ENCODE data around the gene ERBB4. TPM values are rescaled to one million over a fixed set of nuclear protein-coding genes. Genes with fewer than 3 reads are reported as not detected.

The ERBB4 gene
- total RNA-seq, 1 donor from 2014 or later, result 9.9 TPM

DNA sequence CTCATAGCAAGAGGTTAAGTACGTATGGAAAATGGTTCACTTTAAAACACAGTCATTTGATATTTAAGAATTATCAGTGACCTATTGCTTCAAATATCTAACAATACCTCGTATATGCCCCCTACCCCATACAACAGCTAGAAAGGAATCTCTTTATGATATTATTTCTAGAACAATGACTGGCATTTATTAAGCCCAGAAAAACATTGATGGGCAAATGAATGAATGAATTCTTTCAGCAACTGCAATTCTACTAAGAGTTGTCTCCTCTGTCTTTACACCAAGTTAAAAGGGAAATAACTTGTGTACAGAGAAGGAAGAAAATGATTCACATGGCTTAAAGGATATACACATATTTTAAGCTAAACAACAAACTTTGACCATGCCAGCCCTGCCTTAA, 384.7 kb downstream of the ERBB4 start:
- no peak overlapping the region for H3K9ac ChIP-seq (ENCODE audit: low read depth in 1 of 3, low read length in 3 of 3)
- no peaks in the 10 kb centered on the region for H3K9me3 ChIP-seq (ENCODE audit: control insufficient read depth in 3 of 3, low read length in 3 of 3)
- no peaks in the 10 kb centered on the region for H3K27me3 ChIP-seq (ENCODE audit: control insufficient read depth in 3 of 3, insufficient read depth in 3 of 3, low read length in 3 of 3)
- no peak overlapping the region for H3K27ac ChIP-seq (ENCODE audit: low read depth, low read length)
- no peaks in the 10 kb centered on the region for H3K36me3 ChIP-seq (ENCODE audit: control insufficient read depth in 3 of 3, insufficient read depth in 3 of 3, low read length in 3 of 3)
- H3K4me3 ChIP-seq (ENCODE audit: low read length in 3 of 3), result no peak overlapping the region
- no peaks in the 10 kb centered on the region for H3K4me1 ChIP-seq (ENCODE audit: control insufficient read depth in 3 of 3, insufficient read depth in 3 of 3, low read length in 3 of 3)

DNA sequence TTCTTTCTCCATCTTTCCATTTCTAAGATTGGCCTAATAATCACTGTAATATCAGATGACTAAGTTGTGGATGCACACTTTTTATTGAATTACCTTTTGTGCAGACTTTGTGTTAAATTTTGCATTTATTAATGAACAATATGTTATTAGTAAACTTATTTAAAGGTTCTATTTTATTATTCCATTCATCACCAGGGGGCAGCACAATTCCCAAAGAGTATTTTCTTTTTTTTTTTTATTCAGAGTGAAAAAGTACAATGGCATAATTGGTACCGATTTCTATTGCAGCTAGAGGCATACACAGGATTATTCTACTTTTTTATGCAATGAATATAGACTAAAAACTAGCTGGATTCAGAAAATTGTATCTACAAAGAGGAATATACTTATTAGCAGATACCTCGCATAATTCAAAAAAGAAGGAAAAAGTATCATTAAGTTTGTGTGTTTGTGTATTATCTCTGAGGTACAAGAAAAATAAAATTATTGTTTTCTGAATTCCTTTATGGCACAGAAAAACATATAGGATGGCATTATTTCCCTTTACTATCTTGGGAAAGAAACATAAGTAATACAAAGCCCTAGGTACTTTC, 390.6 kb downstream of the ERBB4 start:
- Histone ChIP-seq H3K9ac (ENCODE audit: low read depth in 1 of 3, low read length in 3 of 3) (no peak overlapping the region), H3K4me3 (ENCODE audit: low read length in 3 of 3) (no peak overlapping the region), H3K27ac (ENCODE audit: low read depth, low read length) (no peak overlapping the region), H3K9me3 (ENCODE audit: control insufficient read depth in 3 of 3, low read length in 3 of 3) (no peaks in the 10 kb centered on the region), H3K36me3 (ENCODE audit: control insufficient read depth in 3 of 3, insufficient read depth in 3 of 3, low read length in 3 of 3) (no peaks in the 10 kb centered on the region), H3K27me3 (ENCODE audit: control insufficient read depth in 3 of 3, insufficient read depth in 3 of 3, low read length in 3 of 3) (no peaks in the 10 kb centered on the region), H3K4me1 (ENCODE audit: control insufficient read depth in 3 of 3, insufficient read depth in 3 of 3, low read length in 3 of 3) (no peaks in the 10 kb centered on the region)

DNA sequence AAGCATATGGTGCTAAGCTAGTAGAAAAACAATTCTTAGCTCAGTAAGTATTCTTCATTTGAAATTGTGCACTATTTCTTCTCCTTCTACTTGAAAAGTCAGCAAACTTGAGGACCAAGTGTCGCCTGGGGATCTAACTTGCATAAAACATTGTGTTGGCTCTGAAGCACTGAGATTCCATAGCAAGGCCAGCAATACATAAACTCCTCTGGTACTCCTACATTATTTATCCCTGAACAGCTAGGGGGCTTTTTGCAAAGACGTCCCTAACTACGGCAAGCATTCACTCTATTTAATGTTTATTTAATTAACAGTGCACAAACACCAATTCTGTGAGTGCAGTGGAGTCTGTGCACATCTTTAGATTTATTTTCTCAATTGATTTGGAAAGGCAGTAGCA, 392.2 kb downstream of the ERBB4 start:
- Histone ChIP-seq H3K9ac (ENCODE audit: low read depth in 1 of 3, low read length in 3 of 3) (no peak overlapping the region), H3K27ac (ENCODE audit: low read depth, low read length) (no peak overlapping the region), H3K36me3 (ENCODE audit: control insufficient read depth in 3 of 3, insufficient read depth in 3 of 3, low read length in 3 of 3) (no peaks in the 10 kb centered on the region), H3K4me3 (ENCODE audit: low read length in 3 of 3) (no peak overlapping the region), H3K27me3 (ENCODE audit: control insufficient read depth in 3 of 3, insufficient read depth in 3 of 3, low read length in 3 of 3) (no peaks in the 10 kb centered on the region), H3K4me1 (ENCODE audit: control insufficient read depth in 3 of 3, insufficient read depth in 3 of 3, low read length in 3 of 3) (no peaks in the 10 kb centered on the region), H3K9me3 (ENCODE audit: control insufficient read depth in 3 of 3, low read length in 3 of 3) (no peaks in the 10 kb centered on the region)

DNA sequence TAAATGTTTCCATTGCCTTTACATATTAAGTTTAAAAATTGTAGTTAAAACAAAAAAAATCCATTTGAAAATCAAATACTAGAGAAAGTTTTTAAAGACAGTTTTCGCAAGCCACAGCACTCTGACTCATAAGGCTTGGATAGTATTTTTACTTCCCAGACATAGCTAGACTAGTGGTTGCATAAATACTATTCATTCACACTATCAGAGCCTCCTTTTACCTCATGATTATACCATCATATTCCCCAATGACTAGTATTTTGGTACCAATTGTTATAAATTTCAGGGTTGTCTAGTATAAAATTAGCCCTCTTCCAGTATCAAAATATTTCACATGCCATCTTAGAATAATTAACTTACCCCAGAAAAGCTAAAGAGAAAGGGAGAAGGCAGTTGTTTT, 393.5 kb downstream of the ERBB4 start:
- Histone ChIP-seq H3K4me3 (ENCODE audit: low read length in 3 of 3) (no peak overlapping the region), H3K4me1 (ENCODE audit: control insufficient read depth in 3 of 3, insufficient read depth in 3 of 3, low read length in 3 of 3) (no peaks in the 10 kb centered on the region), H3K9me3 (ENCODE audit: control insufficient read depth in 3 of 3, low read length in 3 of 3) (no peaks in the 10 kb centered on the region), H3K27ac (ENCODE audit: low read depth, low read length) (no peak overlapping the region), H3K27me3 (ENCODE audit: control insufficient read depth in 3 of 3, insufficient read depth in 3 of 3, low read length in 3 of 3) (no peaks in the 10 kb centered on the region), H3K9ac (ENCODE audit: low read depth in 1 of 3, low read length in 3 of 3) (no peak overlapping the region), H3K36me3 (ENCODE audit: control insufficient read depth in 3 of 3, insufficient read depth in 3 of 3, low read length in 3 of 3) (no peaks in the 10 kb centered on the region)

DNA sequence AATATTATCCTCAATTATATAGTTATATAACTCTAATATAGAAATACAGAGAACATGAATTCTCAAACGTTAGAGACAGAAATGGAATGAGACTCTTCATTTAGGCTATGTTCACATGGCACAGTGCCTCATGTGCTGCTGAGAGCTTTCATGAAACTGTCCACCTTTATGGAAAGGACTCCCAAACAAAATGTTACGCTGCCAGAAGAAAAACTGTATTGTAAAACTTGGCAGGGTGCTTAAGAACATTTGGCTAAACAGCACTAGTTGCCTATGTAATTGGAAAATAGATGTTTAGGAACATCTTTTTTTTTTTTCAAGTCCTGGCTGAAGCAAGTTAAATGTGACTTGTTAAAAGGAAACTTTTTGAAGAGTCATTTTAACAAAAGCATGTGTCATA, 396.0 kb downstream of the ERBB4 start:
- Histone ChIP-seq H3K4me3 (ENCODE audit: low read length in 3 of 3) (no peak overlapping the region), H3K36me3 (ENCODE audit: control insufficient read depth in 3 of 3, insufficient read depth in 3 of 3, low read length in 3 of 3) (no peaks in the 10 kb centered on the region), H3K9ac (ENCODE audit: low read depth in 1 of 3, low read length in 3 of 3) (no peak overlapping the region), H3K27me3 (ENCODE audit: control insufficient read depth in 3 of 3, insufficient read depth in 3 of 3, low read length in 3 of 3) (no peaks in the 10 kb centered on the region), H3K4me1 (ENCODE audit: control insufficient read depth in 3 of 3, insufficient read depth in 3 of 3, low read length in 3 of 3) (no peaks in the 10 kb centered on the region), H3K9me3 (ENCODE audit: control insufficient read depth in 3 of 3, low read length in 3 of 3) (no peaks in the 10 kb centered on the region), H3K27ac (ENCODE audit: low read depth, low read length) (no peak overlapping the region)

DNA sequence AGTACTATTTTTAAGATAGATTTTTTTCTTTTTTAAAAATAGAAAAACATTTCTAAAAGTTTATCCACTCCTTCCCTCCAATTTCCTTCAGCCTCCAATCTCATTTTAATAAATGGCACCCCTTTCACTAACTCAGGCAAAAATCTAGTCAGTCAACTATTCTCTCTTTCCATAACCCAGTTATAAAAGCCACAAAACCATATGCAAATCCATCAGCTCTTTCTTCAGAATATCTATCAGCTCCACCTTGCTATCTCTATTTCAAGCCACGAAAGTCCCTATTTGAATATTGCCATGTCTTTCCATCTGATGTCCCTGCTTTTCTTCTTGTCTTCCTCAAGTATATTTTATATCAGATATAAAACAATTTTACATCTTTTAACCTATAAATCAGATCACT, 397.1 kb downstream of the ERBB4 start:
- no peak overlapping the region for H3K4me3 ChIP-seq (ENCODE audit: low read length in 3 of 3)
- no peak overlapping the region for H3K9ac ChIP-seq (ENCODE audit: low read depth in 1 of 3, low read length in 3 of 3)
- H3K9me3 ChIP-seq (ENCODE audit: control insufficient read depth in 3 of 3, low read length in 3 of 3), result no peaks in the 10 kb centered on the region
- no peaks in the 10 kb centered on the region for H3K4me1 ChIP-seq (ENCODE audit: control insufficient read depth in 3 of 3, insufficient read depth in 3 of 3, low read length in 3 of 3)
- no peaks in the 10 kb centered on the region for H3K36me3 ChIP-seq (ENCODE audit: control insufficient read depth in 3 of 3, insufficient read depth in 3 of 3, low read length in 3 of 3)
- H3K27me3 ChIP-seq (ENCODE audit: control insufficient read depth in 3 of 3, insufficient read depth in 3 of 3, low read length in 3 of 3), result no peaks in the 10 kb centered on the region
- no peak overlapping the region for H3K27ac ChIP-seq (ENCODE audit: low read depth, low read length)

DNA sequence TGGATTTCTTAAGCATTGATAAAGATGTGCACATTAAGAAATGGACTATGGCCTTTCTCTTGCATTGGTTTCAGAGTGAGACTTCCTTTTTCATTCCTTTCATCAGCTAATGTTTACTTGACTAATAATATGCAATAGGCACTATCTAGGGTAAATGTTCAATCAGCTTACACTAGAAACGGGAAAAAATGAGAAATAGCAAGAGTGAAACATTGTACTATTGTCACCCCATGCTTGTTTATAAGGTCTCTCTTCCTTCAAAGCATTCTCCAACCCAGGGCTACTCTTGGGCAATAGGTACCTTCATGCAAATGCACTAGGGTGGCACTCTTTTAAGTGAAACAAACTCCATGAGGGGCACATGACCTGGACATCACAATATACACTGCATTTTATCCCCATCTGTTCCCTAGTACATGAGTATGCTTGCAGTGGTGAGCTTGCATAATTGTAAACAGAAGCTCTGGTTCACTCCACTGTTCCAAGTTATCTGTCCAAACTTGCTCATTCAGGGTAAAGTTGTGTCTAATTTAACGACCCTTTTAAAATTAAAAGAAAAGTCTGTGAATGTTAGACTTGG, 402.3 kb downstream of the ERBB4 start:
- no peak overlapping the region for H3K4me3 ChIP-seq (ENCODE audit: low read length in 3 of 3)
- H3K9ac ChIP-seq (ENCODE audit: low read depth in 1 of 3, low read length in 3 of 3), result no peak overlapping the region
- no peaks in the 10 kb centered on the region for H3K9me3 ChIP-seq (ENCODE audit: control insufficient read depth in 3 of 3, low read length in 3 of 3)
- no peaks in the 10 kb centered on the region for H3K36me3 ChIP-seq (ENCODE audit: control insufficient read depth in 3 of 3, insufficient read depth in 3 of 3, low read length in 3 of 3)
- H3K4me1 ChIP-seq (ENCODE audit: control insufficient read depth in 3 of 3, insufficient read depth in 3 of 3, low read length in 3 of 3), result no peaks in the 10 kb centered on the region
- no peaks in the 10 kb centered on the region for H3K27me3 ChIP-seq (ENCODE audit: control insufficient read depth in 3 of 3, insufficient read depth in 3 of 3, low read length in 3 of 3)
- no peak overlapping the region for H3K27ac ChIP-seq (ENCODE audit: low read depth, low read length)

DNA sequence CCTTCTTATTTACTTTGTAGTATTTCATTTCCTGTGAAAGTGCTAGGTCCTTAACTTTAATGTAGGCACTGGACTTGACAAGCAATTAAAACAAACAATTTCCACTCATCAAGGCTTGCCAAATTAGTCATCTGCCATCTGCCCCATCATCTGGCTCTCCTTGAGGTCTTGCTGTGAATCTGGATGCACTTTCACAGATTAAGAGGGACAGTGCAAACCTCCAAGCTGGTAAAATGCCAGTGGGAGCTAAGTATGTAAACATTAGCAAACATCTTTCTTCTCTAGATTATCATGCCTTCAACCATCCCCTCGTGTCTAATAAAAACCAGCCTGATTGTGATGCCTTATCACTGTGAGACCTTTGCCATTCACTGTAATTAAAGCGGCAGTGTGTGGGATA, 402.9 kb downstream of the ERBB4 start:
- Histone ChIP-seq H3K9me3 (ENCODE audit: control insufficient read depth in 3 of 3, low read length in 3 of 3) (no peaks in the 10 kb centered on the region), H3K4me1 (ENCODE audit: control insufficient read depth in 3 of 3, insufficient read depth in 3 of 3, low read length in 3 of 3) (no peaks in the 10 kb centered on the region), H3K27me3 (ENCODE audit: control insufficient read depth in 3 of 3, insufficient read depth in 3 of 3, low read length in 3 of 3) (no peaks in the 10 kb centered on the region), H3K9ac (ENCODE audit: low read depth in 1 of 3, low read length in 3 of 3) (no peak overlapping the region), H3K27ac (ENCODE audit: low read depth, low read length) (no peak overlapping the region), H3K36me3 (ENCODE audit: control insufficient read depth in 3 of 3, insufficient read depth in 3 of 3, low read length in 3 of 3) (no peaks in the 10 kb centered on the region), H3K4me3 (ENCODE audit: low read length in 3 of 3) (no peak overlapping the region)

DNA sequence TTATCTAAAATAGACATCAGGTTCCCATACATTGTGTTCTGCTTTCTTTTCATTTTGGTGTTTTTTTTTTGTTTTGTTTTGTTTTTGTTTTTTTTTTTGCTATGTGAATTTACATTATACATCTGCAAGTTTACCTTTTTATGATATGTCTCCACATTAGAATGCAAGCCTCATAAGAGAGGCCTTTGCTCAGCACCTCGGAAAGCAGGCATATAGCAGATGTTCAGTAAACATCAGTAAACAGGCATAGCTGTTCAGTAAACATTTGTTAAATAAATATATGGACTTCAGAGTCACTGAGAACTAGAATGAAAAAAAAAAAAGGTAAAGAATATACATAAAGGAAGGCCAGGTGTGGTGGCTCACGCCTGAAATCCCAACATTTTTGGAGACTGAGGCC, 405.3 kb downstream of the ERBB4 start:
- Histone ChIP-seq H3K9ac (ENCODE audit: low read depth in 1 of 3, low read length in 3 of 3) (no peak overlapping the region), H3K4me3 (ENCODE audit: low read length in 3 of 3) (no peak overlapping the region), H3K27ac (ENCODE audit: low read depth, low read length) (no peak overlapping the region), H3K36me3 (ENCODE audit: control insufficient read depth in 3 of 3, insufficient read depth in 3 of 3, low read length in 3 of 3) (no peaks in the 10 kb centered on the region), H3K4me1 (ENCODE audit: control insufficient read depth in 3 of 3, insufficient read depth in 3 of 3, low read length in 3 of 3) (no peaks in the 10 kb centered on the region), H3K9me3 (ENCODE audit: control insufficient read depth in 3 of 3, low read length in 3 of 3) (no peaks in the 10 kb centered on the region), H3K27me3 (ENCODE audit: control insufficient read depth in 3 of 3, insufficient read depth in 3 of 3, low read length in 3 of 3) (no peaks in the 10 kb centered on the region)

DNA sequence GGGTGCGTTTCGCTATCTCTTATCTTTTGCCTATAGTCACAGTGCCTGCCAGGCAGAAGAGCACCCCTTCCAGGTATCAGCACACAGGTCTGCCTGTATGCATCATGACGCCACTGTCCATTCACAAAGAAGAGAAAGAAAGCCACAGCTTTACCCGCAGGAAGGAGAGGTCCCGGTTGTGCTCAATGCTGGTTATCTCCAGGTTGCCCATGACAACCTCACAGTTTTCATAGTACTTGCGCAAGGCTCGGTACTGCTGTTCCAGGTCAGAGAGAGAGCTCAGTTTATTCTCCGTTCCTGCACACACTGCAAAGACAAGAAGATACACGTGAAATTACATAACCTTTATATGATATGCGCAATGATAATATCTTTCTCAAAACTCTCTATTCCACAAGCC, 414.0 kb downstream of the ERBB4 start:
- H3K27ac ChIP-seq (ENCODE audit: low read depth, low read length), result no peak overlapping the region
- H3K9me3 ChIP-seq (ENCODE audit: control insufficient read depth in 3 of 3, low read length in 3 of 3), result no peaks in the 10 kb centered on the region
- H3K9ac ChIP-seq (ENCODE audit: low read depth in 1 of 3, low read length in 3 of 3), result no peak overlapping the region
- no peaks in the 10 kb centered on the region for H3K36me3 ChIP-seq (ENCODE audit: control insufficient read depth in 3 of 3, insufficient read depth in 3 of 3, low read length in 3 of 3)
- H3K27me3 ChIP-seq (ENCODE audit: control insufficient read depth in 3 of 3, insufficient read depth in 3 of 3, low read length in 3 of 3), result no peaks in the 10 kb centered on the region
- H3K4me3 ChIP-seq (ENCODE audit: low read length in 3 of 3), result no peak overlapping the region
- no peaks in the 10 kb centered on the region for H3K4me1 ChIP-seq (ENCODE audit: control insufficient read depth in 3 of 3, insufficient read depth in 3 of 3, low read length in 3 of 3)

All from skeletal muscle tissue (tissue), 4 donors.